Ishikawa (cell line): Measurements from ENCODE around the gene OR5AN1.

ENCODE experiments used
- CEBPB ChIP-seq: IDR thresholded peaks from 2 replicates; pipeline ENCODE4 v1.6.1; 2012
- CREB1 ChIP-seq: IDR thresholded peaks from 2 replicates; pipeline ENCODE4 v1.6.1; 2012; ENCODE audit warnings: low read depth
- EGR1 ChIP-seq: IDR thresholded peaks from 2 replicates; pipeline ENCODE4 v1.6.1; 2012
- EP300 ChIP-seq: IDR thresholded peaks from 2 replicates; pipeline ENCODE4 v1.6.1; 2012; ENCODE audit warnings: borderline replicate concordance
- FOXM1 ChIP-seq: IDR thresholded peaks from 2 replicates; pipeline ENCODE4 v1.6.1; 2012; ENCODE audit warnings: low read depth, borderline replicate concordance
- MAX ChIP-seq: IDR thresholded peaks from 2 replicates; pipeline ENCODE4 v1.6.1; 2012
- NFIC ChIP-seq: IDR thresholded peaks from 2 replicates; pipeline ENCODE4 v1.6.1; 2012
- RAD21 ChIP-seq: IDR thresholded peaks from 2 replicates; pipeline ENCODE4 v1.6.1; 2012; ENCODE audit warnings: low read depth
- TAF1 ChIP-seq: IDR thresholded peaks from 2 replicates; pipeline ENCODE4 v1.6.1; 2012; ENCODE audit warnings: low read depth, mild to moderate bottlenecking
- TCF12 ChIP-seq: IDR thresholded peaks from 2 replicates; pipeline ENCODE4 v1.6.1; 2012; ENCODE audit warnings: low read depth
- TEAD4 ChIP-seq: IDR thresholded peaks from 2 replicates; pipeline ENCODE4 v1.6.1; 2012
- YY1 ChIP-seq: IDR thresholded peaks from 2 replicates; pipeline ENCODE4 v1.6.1; 2012; ENCODE audit warnings: low read depth
- ZBTB7A ChIP-seq: IDR thresholded peaks from 2 replicates; pipeline ENCODE4 v1.6.1; 2012; ENCODE audit warnings: low read depth
- TF ChIP-seq, protein P1 (sequence below): IDR thresholded peaks from 2 replicates; pipeline ENCODE4 v1.6.1; 2012
- TF ChIP-seq, protein P2 (sequence below): IDR thresholded peaks from 2 replicates; pipeline ENCODE4 v1.6.1; 2012; ENCODE audit warnings: low read depth, mild to moderate bottlenecking

OR5AN1 gene

DNA sequence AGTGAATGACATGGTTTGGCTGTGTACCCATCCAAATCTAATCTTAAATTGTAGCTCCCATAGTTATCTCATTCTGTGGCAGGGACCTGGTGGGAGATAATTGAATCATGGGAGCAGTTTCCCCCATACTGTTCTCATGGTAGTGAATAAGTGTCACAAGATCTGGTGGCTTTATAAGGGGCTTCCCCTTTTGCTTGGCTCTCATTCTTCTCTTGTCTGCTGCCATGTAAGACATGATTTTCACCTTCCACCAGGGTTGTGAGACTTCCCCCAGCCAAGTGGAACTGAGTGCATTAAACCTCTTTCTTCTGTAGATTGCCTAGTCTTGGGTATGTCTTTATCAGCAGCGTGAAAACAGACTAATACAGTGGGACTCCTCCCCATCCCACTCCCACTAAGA, 56.4 kb downstream of the OR5AN1 start:
- TF ChIP-seq, protein P1, sequence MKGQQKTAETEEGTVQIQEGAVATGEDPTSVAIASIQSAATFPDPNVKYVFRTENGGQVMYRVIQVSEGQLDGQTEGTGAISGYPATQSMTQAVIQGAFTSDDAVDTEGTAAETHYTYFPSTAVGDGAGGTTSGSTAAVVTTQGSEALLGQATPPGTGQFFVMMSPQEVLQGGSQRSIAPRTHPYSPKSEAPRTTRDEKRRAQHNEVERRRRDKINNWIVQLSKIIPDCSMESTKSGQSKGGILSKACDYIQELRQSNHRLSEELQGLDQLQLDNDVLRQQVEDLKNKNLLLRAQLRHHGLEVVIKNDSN = no peak
- TF ChIP-seq EGR1 = no peak
- TF ChIP-seq FOXM1 = no peak
- TF ChIP-seq MAX = no peak
- TF ChIP-seq CEBPB = no peak
- TF ChIP-seq TEAD4 = no peak
- no peak for TF ChIP-seq TCF12
- TF ChIP-seq ZBTB7A = no peak
- TF ChIP-seq EP300 = no peak
- no peak for TF ChIP-seq YY1
- no peak for TF ChIP-seq RAD21
- no peak for TF ChIP-seq CREB1
- TF ChIP-seq, protein P2, sequence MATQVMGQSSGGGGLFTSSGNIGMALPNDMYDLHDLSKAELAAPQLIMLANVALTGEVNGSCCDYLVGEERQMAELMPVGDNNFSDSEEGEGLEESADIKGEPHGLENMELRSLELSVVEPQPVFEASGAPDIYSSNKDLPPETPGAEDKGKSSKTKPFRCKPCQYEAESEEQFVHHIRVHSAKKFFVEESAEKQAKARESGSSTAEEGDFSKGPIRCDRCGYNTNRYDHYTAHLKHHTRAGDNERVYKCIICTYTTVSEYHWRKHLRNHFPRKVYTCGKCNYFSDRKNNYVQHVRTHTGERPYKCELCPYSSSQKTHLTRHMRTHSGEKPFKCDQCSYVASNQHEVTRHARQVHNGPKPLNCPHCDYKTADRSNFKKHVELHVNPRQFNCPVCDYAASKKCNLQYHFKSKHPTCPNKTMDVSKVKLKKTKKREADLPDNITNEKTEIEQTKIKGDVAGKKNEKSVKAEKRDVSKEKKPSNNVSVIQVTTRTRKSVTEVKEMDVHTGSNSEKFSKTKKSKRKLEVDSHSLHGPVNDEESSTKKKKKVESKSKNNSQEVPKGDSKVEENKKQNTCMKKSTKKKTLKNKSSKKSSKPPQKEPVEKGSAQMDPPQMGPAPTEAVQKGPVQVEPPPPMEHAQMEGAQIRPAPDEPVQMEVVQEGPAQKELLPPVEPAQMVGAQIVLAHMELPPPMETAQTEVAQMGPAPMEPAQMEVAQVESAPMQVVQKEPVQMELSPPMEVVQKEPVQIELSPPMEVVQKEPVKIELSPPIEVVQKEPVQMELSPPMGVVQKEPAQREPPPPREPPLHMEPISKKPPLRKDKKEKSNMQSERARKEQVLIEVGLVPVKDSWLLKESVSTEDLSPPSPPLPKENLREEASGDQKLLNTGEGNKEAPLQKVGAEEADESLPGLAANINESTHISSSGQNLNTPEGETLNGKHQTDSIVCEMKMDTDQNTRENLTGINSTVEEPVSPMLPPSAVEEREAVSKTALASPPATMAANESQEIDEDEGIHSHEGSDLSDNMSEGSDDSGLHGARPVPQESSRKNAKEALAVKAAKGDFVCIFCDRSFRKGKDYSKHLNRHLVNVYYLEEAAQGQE = no peak

- TF ChIP-seq ZBTB7A (no peak), NFIC (no peak), MAX (no peak), CREB1 (no peak), YY1 (no peak), TEAD4 (no peak), RAD21 (no peak), FOXM1 (no peak), TAF1 (no peak), EGR1 (no peak), CEBPB (no peak)
Observed at GRCh38 chr11:59416613-59417012, 57.9 kb downstream of the OR5AN1 start.

GRCh38 chr11:59417023-59417422, 58.3 kb downstream of the OR5AN1 start:
- TF ChIP-seq, protein P2 = no peak
- TF ChIP-seq FOXM1 (no peak), TCF12 (no peak), EGR1 (no peak), NFIC (no peak), ZBTB7A (no peak), CREB1 (no peak), TEAD4 (no peak), TAF1 (no peak), YY1 (no peak), MAX (no peak), CEBPB (no peak)
- TF ChIP-seq, protein P1 = no peak

- TF ChIP-seq, protein P1 = no peak
- TF ChIP-seq NFIC (no peak), CEBPB (no peak)
Observed at GRCh38 chr11:59418156-59418555, 59.5 kb downstream of the OR5AN1 start.
